Measurements from ENCODE around the gene TCP11X2.
"Not testable (repeated sequence)": the region's sequence is repeated elsewhere in the genome, so short reads cannot be mapped to it uniquely, and the experiment has no call there.

Gene TCP11X2

GRCh38 chrX:102491766-102492165 is 20.2 kb upstream of the TCP11X2 start:
- TF ChIP-seq CTCF (IDR thresholded peaks at IDR 0.05; ENCODE audit: poor library complexity, severe bottlenecking), result no peak
- no peaks in the 10 kb centered on the region for H3K9me3 ChIP-seq (ENCODE audit: severe bottlenecking)
- no peak overlapping the region for H3K4me3 ChIP-seq (ENCODE audit: severe bottlenecking)
- no peak for DNase-seq (ENCODE audit: low spot score)
- no peaks in the 10 kb centered on the region for H3K27me3 ChIP-seq (ENCODE audit: insufficient read depth, poor library complexity, severe bottlenecking)
- H3K27ac ChIP-seq (ENCODE audit: poor library complexity, severe bottlenecking), result no peak overlapping the region
- H3K4me1 ChIP-seq (ENCODE audit: insufficient read depth, poor library complexity, severe bottlenecking), result no peaks in the 10 kb centered on the region
- ATAC-seq (ENCODE audit: low read depth), result no peak
- no peaks in the 10 kb centered on the region for H3K36me3 ChIP-seq (ENCODE audit: low read depth)

GRCh38 chrX:102478765-102479164 is 7.2 kb upstream of the TCP11X2 start:
- not testable (repeated sequence) for H3K4me1 ChIP-seq (ENCODE audit: insufficient read depth, poor library complexity, severe bottlenecking); H3K27ac ChIP-seq (ENCODE audit: poor library complexity, severe bottlenecking); H3K4me3 ChIP-seq (ENCODE audit: severe bottlenecking); H3K27me3 ChIP-seq (ENCODE audit: insufficient read depth, poor library complexity, severe bottlenecking); H3K36me3 ChIP-seq (ENCODE audit: low read depth); H3K9me3 ChIP-seq (ENCODE audit: severe bottlenecking); DNase-seq (ENCODE audit: low spot score)
- peak; percentile 71; the same call in 2 of the 3 replicates for ATAC-seq (ENCODE audit: low read depth)

GRCh38 chrX:102470215-102470614 is 1.4 kb downstream of the TCP11X2 start:
- not testable (repeated sequence) for H3K9me3 ChIP-seq (ENCODE audit: severe bottlenecking); H3K36me3 ChIP-seq (ENCODE audit: low read depth); H3K27me3 ChIP-seq (ENCODE audit: insufficient read depth, poor library complexity, severe bottlenecking); ATAC-seq (ENCODE audit: low read depth); DNase-seq (ENCODE audit: low spot score); H3K4me3 ChIP-seq (ENCODE audit: severe bottlenecking); H3K27ac ChIP-seq (ENCODE audit: poor library complexity, severe bottlenecking); H3K4me1 ChIP-seq (ENCODE audit: insufficient read depth, poor library complexity, severe bottlenecking)

DNA sequence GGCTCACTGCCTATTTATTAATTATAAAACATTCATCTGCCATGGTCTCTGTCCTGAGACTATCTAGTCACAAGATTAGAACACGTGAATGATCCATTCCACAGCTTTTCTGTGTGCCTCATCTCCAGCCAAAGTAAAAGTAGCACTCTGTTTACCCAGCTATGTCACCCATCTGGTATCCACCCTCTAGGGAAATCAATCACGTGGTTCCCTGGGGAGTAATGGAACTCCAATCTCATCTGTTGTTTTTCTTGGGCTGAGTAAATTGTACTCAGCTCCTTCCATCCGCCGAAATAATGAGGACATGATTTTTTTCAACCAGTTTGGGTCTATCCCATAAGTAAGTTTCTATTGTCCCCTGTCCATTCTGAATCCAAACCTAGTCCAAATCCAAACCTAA is 13.0 kb downstream of the TCP11X2 start:
- not testable (repeated sequence) for H3K36me3 ChIP-seq (ENCODE audit: low read depth); ATAC-seq (ENCODE audit: low read depth)

GRCh38 chrX:102439908-102440307 is 31.7 kb downstream of the TCP11X2 start, which contains the start of gene NXF2B:
Gene NXF2B, minus strand, starts transcription at chrX:102440008. Its CDS starts 59,972 bp downstream, at chrX:102380036.
- DNase-seq (ENCODE audit: low spot score); H3K27ac ChIP-seq (ENCODE audit: poor library complexity, severe bottlenecking); H3K36me3 ChIP-seq (ENCODE audit: low read depth); ATAC-seq (ENCODE audit: low read depth); H3K4me1 ChIP-seq (ENCODE audit: insufficient read depth, poor library complexity, severe bottlenecking); H3K27me3 ChIP-seq (ENCODE audit: insufficient read depth, poor library complexity, severe bottlenecking); H3K4me3 ChIP-seq (ENCODE audit: severe bottlenecking); H3K9me3 ChIP-seq (ENCODE audit: severe bottlenecking): not testable (repeated sequence)

More for the DNA sequence above, 13.0 kb downstream of the TCP11X2 start:
- H3K4me1 ChIP-seq (ENCODE audit: insufficient read depth, poor library complexity, severe bottlenecking); H3K27me3 ChIP-seq (ENCODE audit: insufficient read depth, poor library complexity, severe bottlenecking); H3K4me3 ChIP-seq (ENCODE audit: severe bottlenecking); H3K27ac ChIP-seq (ENCODE audit: poor library complexity, severe bottlenecking); DNase-seq (ENCODE audit: low spot score); H3K9me3 ChIP-seq (ENCODE audit: severe bottlenecking): not testable (repeated sequence)

GRCh38 chrX:102414493-102414892 is 57.1 kb downstream of the TCP11X2 start:
- not testable (repeated sequence) for H3K36me3 ChIP-seq (ENCODE audit: low read depth); H3K4me1 ChIP-seq (ENCODE audit: insufficient read depth, poor library complexity, severe bottlenecking); DNase-seq (ENCODE audit: low spot score); H3K27ac ChIP-seq (ENCODE audit: poor library complexity, severe bottlenecking); H3K4me3 ChIP-seq (ENCODE audit: severe bottlenecking); H3K9me3 ChIP-seq (ENCODE audit: severe bottlenecking); ATAC-seq (ENCODE audit: low read depth); H3K27me3 ChIP-seq (ENCODE audit: insufficient read depth, poor library complexity, severe bottlenecking)
